H1 (cell line): ENCODE measurements around the gene TSPOAP1.

Source experiments
- CEBPB ChIP-seq: IDR thresholded peaks from 2 replicates; pipeline ENCODE4 v1.6.1; 2012; ENCODE audit warnings: low read depth, low read length
- POLR2A ChIP-seq, 2 experiments: IDR thresholded peaks; 1 replicate in 1 of 2; 2 replicates in 1 of 2; pipeline ENCODE4 v1.6.1; 2011; ENCODE audit warnings: low read depth in 2 of 2, low read length in 2 of 2, mild to moderate bottlenecking in 2 of 2; ENCODE audit errors: control extremely low read depth in 1 of 2

DNA sequence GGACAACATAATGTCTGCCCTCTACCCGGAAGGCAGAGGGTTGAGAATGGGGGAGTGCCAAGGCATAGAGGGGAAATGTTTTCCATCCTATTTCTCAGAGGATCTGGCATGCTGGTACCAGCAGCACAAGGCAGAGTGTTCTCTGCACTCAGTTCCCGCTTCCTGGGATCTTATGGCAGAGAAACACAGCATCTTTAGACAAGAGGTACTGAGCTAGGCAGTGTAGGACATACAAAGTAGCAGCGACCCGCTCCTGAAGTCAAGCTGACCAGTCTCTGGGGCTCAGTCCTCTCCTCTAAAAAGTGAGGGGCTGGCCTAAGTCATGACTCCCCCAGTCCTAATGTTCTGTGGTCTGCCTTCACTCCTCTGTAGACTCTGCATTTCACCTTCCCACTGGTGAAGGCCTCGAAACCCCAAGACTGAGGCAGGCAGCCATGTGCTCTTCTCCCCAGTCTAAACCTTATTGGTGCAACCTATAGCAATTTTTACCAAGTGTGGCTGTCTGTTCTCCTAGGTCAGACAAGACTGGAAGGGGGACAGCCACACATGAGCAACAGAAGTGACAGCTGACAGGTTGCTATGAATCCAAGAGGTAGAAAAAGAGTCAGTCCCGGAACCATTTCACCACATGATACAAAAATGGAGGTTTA lies 11.3 kb upstream of the TSPOAP1 start:
- TF ChIP-seq POLR2A (IDR thresholded peaks at IDR 0.05; ENCODE audit: control extremely low read depth in 1 of 2, low read depth in 2 of 2, low read length in 2 of 2) (no peak), CEBPB (no peak)
